GM12865 (cell line): ENCODE data around the gene GALNT7.

Experiments
- DNase-seq: peaks from one replicate; pipeline ENCODE4 v3.0.0; 2010; ENCODE audit warnings: low read depth
- H3K4me3 ChIP-seq: 2 replicates; pipeline ENCODE4 v1.5.1; 2011; ENCODE audit warnings: mild to moderate bottlenecking, low read depth, low read length, control low read depth
- TF ChIP-seq, protein P1 (sequence below): IDR thresholded peaks from 2 replicates; pipeline ENCODE4 v1.5.1; 2011; ENCODE audit warnings: low read length, control low read depth, low read depth, inconsistent platforms; ENCODE audit not compliant: insufficient read depth; ENCODE audit errors: missing control alignments

GALNT7 gene

GRCh38 chr4:173317004-173317403 is 148.4 kb downstream of the GALNT7 start:
- no peak for DNase-seq
- TF ChIP-seq, protein P1, sequence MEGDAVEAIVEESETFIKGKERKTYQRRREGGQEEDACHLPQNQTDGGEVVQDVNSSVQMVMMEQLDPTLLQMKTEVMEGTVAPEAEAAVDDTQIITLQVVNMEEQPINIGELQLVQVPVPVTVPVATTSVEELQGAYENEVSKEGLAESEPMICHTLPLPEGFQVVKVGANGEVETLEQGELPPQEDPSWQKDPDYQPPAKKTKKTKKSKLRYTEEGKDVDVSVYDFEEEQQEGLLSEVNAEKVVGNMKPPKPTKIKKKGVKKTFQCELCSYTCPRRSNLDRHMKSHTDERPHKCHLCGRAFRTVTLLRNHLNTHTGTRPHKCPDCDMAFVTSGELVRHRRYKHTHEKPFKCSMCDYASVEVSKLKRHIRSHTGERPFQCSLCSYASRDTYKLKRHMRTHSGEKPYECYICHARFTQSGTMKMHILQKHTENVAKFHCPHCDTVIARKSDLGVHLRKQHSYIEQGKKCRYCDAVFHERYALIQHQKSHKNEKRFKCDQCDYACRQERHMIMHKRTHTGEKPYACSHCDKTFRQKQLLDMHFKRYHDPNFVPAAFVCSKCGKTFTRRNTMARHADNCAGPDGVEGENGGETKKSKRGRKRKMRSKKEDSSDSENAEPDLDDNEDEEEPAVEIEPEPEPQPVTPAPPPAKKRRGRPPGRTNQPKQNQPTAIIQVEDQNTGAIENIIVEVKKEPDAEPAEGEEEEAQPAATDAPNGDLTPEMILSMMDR: peak; percentile 28
- no peak overlapping the region for H3K4me3 ChIP-seq

GRCh38 chr4:173318240-173318639 is 149.6 kb downstream of the GALNT7 start:
- TF ChIP-seq, protein P1: no peak
- no peak overlapping the region for H3K4me3 ChIP-seq
- no peak for DNase-seq

GRCh38 chr4:173318648-173319211 is 150.1 kb downstream of the GALNT7 start:
- no peak overlapping the region for H3K4me3 ChIP-seq
- TF ChIP-seq, protein P1: no peak
- DNase-seq: no peak

GRCh38 chr4:173319696-173320095 is 151.1 kb downstream of the GALNT7 start:
- DNase-seq: no peak
- TF ChIP-seq, protein P1: no peak
- no peak overlapping the region for H3K4me3 ChIP-seq

- TF ChIP-seq, protein P1: no peak
- H3K4me3 ChIP-seq: no peak overlapping the region
- no peak for DNase-seq
Observed at GRCh38 chr4:173325007-173325736, 156.6 kb downstream of the GALNT7 start.

GRCh38 chr4:173328236-173328901 is 159.8 kb downstream of the GALNT7 start:
- TF ChIP-seq, protein P1: no peak
- H3K4me3 ChIP-seq: no peak overlapping the region
- DNase-seq: no peak

GRCh38 chr4:173330590-173330989 is 162.0 kb downstream of the GALNT7 start:
- TF ChIP-seq, protein P1: no peak
- H3K4me3 ChIP-seq: no peak overlapping the region
- no peak for DNase-seq
